T-helper 1 cell treated with Interleukin-12 subunit alpha and Interleukin-12 subunit beta and Interleukin-4 antibody, amounts not matched to agents 30 ng/mL and 1 ng/mL, for 36 hours (primary cell): ENCODE data around the gene TRIM72. TPM values are rescaled to one million over a fixed set of nuclear protein-coding genes. Genes with fewer than 3 reads are reported as not detected.
"Not testable (repeated sequence)": the region's sequence is repeated elsewhere in the genome, so short reads cannot be mapped to it uniquely, and the experiment has no call there.

Experiments used
- intact Hi-C: fragments of 100-400 bp; cut with micrococcal nuclease; formaldehyde crosslinking; loops from one replicate; pipeline ENCODE4 v1.15.1; 2024
- total RNA-seq: library from RNA; stranded (reverse); gene quantifications from 2 replicates; pipeline ENCODE4 v1.2.3, GENCODE V29; 2022

Gene TRIM72
- total RNA-seq, 1 donor from 2014 or later, result not detected

DNA sequence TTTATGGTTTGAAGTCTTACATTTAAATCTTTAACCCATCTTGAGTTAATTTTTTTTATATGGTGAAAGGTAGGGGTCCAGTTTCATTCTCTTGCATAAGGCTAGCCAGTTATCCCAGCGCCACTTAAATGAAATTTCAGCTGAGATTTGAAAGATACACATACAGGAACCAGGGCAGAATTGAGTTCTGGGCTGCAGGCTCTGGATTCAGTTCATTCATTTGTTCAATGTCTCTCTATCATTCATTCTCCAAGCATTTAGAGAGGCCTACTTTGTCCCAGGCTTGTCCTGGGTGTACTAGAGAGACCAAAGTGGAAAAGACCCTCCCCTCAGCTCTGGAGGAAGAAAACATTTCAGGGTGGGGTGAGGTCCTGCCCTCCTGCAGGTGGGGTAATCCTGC lies 577 bp upstream of the TRIM72 start:
- intact Hi-C loops, result no loop called here

DNA sequence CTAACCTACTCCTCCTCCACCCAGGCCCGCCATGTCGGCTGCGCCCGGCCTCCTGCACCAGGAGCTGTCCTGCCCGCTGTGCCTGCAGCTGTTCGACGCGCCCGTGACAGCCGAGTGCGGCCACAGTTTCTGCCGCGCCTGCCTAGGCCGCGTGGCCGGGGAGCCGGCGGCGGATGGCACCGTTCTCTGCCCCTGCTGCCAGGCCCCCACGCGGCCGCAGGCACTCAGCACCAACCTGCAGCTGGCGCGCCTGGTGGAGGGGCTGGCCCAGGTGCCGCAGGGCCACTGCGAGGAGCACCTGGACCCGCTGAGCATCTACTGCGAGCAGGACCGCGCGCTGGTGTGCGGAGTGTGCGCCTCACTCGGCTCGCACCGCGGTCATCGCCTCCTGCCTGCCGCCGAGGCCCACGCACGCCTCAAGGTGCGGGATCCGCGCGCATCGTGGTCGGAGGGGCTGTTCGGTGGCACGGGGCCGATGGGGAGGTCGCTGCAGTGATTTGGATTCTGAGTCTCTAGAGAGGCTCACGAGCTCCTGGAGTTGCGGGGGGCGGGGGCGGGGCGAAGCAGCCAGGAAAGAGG lies 878 bp downstream of the TRIM72 start:
- intact Hi-C loops, result loop anchor here (1.0 to 5.0 kb wide), 3 partner anchors 12 to 228 kb away; partner anchors contain the start of genes PYCARD and ZNF843

DNA sequence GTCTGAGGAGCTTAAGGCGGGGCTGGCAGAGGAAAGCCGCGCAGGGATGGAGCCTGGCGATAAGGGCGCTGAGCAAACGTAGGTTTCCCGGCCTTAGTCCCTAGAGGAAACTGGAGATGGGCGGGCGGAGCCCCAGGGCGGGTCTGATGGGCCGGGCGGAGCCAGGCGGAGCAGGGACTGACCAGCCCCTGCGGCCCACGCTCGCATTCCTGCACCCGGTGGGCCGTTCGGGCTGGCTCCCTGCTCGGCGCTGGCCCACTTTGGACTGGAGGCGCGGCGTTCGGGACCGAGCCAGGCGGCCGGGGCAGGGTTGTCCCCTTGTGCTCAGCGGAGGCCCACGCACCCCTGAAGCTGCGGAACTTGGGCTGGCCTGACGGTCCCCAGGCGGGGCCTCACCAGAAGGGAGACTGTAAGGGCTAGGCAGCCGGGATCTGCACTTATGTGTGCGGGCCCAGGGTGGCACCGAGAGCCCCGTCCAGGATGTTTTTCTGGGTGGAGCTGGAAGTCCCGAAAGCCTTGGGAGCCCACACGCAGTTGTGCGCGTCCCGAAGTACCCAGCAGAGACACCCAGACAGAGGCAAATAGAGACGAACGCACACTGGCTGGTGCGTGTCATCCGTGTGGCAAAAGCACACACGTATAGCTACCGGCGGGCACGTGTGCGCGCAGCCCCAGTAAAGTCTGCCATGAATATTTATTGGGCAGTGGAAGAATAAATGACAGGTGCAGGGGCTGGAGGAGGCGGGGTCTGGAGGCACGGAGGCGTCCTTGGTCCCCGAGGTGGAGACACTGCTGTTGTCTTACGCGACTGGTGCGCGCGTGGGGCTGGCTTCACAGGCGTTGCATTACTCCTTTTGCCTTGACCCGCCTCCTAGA lies 1.6 kb downstream of the TRIM72 start:
- intact Hi-C loops, result loop anchor here (1.0 to 5.0 kb wide), 3 partner anchors 13 to 227 kb away; partner anchors contain the start of genes PYCARD and ZNF843

DNA sequence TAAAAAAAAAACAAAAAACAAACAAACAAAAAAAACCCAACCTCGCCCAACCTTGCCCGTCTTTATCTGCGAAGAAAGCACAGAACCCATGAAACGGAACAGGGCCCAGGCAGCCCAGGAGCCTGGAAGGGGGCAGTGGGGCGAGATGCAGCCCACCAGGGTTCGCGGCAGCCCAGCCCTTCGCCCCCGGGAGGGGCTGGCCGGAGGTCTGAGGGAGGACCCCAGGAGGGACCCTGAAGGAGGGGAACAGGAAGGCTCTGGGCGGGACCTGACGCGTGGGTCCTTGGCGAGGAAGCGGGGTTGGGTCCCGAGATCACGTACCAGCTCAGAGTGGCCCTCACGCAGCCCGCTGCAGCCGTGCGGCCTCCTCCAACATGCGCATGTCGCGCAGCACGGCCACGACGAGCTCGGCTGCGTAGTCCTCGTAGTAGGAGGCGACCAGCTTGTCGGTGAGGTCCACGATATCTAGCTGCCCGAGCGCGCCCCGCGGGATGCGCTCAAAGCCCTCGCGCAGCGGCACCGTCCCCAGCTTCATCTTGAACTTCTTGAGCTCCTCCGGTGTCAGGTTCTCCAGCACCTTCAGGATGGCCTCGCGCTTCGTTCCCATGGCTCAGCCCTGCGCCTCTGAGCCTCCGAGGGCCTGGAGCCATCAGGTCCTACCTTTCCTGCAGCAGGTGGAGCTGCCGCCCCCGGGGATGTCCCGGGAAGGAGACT lies 2.7 kb downstream of the TRIM72 start, which contains the start of gene PYDC1:
Gene PYDC1, minus strand, starts transcription at position 714 of the 714 bp plus-strand sequence. Its CDS starts 107 bp downstream, at position 607.
- intact Hi-C loops, result loop anchor here (5.0 kb wide), 2 partner anchors 36 to 226 kb away; partner anchors contain the start of gene ZNF843

DNA sequence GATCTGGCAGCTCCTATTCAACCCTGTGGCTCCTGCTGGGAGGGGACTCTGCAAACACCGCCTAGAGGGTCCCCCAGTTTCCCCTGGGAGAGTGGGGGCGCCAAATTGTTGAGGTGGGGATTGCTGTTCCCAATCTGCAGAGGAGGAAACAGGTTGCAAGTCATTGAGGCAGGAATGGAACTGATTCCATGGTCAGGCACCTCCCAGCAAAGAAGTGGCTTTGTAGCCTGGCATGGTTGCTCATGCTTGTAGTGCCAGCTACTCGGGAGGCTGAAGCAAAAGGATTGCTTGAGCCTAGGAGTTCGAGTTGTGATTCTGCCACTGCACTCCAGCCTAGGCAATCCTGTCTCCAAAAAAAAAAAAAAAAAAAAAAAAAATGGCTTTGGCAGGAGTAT lies 3.2 kb downstream of the TRIM72 start:
- intact Hi-C loops, result loop anchor here (5.0 kb wide), 2 partner anchors 35 to 225 kb away; partner anchors contain the start of gene ZNF843

DNA sequence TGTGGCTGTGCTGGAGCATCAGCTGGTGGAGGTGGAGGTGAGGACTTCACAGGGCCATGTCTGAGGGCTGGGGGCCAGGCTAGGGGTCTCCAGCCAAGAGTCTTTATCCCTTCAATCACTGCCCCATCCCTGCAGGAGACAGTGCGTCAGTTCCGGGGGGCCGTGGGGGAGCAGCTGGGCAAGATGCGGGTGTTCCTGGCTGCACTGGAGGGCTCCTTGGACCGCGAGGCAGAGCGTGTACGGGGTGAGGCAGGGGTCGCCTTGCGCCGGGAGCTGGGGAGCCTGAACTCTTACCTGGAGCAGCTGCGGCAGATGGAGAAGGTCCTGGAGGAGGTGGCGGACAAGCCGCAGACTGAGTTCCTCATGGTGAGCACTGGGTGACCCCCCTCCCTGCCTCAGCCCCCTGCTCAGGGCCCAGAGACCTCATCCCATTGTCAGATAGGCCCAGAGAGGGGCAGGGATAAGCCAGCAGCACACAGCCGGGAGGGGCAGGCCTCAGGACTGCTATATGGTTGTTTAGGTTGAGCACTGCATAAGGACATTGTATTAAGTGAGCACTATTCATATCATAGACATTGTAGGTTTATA lies 5.3 kb downstream of the TRIM72 start:
- intact Hi-C loops, result loop anchor here (5.0 kb wide), 2 partner anchors 33 to 223 kb away; partner anchors contain the start of gene ZNF843

DNA sequence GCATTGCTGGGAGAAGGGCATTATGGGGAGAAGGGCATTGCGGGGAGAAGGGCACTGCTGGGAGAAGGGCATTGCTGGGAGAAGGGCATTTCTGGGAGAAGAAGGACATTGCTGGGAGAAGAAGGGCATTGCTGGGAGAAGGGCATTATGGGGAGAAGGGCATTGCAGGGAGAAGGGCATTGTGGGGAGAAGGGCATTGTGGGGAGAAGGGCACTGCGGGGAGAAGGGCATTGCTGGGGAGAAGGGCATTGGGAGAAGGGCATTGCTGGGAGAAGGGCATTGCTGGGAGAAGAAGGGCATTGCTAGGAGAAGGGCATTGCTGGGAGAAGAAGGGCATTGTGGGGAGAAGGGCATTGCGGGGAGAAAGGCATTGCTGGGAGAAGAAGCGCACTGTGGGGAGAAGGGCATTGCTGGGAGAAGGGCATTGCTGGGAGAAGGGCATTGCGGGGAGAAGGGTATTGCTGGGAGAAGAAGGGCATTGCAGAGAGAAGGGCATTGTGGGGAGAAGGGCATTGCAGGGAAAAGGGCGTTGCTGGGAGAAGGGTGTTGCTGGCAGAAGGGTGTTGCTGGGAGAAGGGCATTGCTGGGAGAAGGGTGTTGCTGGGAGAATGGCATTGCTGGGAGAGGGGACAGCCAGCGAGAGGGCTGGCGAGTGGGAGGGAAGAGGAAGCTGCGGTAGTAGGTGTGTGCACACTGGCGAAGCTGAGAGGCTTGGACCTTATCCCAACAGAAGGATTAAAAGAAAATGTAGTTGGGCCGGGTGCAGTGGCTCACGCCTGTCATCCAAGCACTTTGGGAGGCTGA lies 7.6 kb downstream of the TRIM72 start:
- intact Hi-C loops, result no loop called here

DNA sequence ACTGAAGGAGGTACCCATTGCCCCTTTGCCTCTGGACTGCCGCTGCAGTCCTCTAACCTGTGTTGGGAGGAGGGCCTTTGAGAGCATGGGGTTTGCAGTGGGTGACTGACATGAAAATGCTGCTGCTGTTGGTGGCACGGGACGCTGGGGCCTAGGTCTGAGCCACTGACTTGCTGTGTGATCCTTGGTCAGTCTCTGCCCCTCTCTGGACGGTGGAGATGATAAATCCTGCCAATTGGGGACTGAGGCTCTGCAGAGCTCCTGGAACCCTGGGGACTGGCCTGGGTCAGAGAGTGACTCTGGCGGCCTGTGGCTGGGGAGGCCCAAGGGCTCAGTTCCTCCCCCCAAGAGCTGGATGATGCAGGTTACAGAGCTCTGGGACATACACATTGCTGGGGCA lies 9.1 kb downstream of the TRIM72 start:
- intact Hi-C loops, result no loop called here

DNA sequence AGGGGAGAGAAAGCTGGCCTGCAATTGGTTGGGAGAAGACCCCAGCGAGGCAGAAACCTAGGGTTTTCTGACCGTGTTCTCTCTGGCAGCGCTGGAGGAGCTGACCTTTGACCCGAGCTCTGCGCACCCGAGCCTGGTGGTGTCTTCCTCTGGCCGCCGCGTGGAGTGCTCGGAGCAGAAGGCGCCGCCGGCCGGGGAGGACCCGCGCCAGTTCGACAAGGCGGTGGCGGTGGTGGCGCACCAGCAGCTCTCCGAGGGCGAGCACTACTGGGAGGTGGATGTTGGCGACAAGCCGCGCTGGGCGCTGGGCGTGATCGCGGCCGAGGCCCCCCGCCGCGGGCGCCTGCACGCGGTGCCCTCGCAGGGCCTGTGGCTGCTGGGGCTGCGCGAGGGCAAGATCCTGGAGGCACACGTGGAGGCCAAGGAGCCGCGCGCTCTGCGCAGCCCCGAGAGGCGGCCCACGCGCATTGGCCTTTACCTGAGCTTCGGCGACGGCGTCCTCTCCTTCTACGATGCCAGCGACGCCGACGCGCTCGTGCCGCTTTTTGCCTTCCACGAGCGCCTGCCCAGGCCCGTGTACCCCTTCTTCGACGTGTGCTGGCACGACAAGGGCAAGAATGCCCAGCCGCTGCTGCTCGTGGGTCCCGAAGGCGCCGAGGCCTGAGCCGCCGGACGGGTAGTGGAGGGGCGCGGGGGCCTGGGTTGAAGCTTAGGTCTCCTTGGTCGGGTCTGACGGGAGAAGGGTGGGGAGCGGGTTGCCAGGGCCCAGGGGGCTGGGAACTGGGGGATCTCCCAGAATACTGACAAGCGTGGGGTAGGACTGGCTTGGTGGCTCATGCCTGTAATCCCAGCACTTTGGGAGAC lies 10.4 kb downstream of the TRIM72 start:
- intact Hi-C loops, result no loop called here

DNA sequence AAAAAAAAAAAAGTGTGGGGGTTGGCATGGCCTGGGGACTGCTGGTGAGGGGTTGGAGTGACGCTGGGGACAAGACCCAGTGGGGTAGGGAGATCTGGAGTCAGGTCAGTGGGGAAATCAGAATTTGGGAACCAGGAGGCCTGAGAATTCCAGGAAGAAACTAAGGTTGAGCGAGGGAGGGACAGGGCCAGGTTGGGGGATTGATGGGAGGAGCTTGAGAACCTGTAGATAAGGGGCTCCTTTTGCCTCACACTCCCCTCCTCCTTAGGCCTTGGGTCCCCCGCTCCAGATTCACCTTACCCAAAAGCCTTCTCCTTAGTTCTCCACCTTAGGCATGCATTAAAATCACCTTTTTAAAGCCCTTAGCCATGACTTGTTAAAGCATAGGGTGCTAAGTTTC lies 11.3 kb downstream of the TRIM72 start:
- intact Hi-C loops, result no loop called here

DNA sequence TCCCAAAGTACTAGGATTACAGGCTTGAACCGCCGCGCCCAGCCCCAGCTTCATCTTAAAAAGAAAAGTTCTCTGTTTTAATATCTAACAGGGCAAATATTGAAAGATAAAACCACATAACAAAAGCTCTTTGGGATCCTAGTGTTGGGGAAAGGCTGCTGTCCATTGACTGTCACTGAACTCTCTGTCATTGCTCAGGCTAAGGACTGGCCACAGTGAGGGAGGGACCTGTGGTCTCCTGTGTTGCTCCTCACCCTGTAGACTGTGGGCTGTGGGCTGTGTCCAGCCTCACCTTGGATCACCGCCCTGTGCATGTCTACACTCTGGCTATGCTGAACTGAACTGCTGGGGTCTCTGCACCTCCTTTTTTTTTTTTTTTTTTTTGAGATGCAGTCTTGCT lies 14.3 kb downstream of the TRIM72 start:
- intact Hi-C loops, result loop anchor here (2.0 kb wide), 1 partner anchor 15 kb away; no protein-coding TSS in a partner anchor

DNA sequence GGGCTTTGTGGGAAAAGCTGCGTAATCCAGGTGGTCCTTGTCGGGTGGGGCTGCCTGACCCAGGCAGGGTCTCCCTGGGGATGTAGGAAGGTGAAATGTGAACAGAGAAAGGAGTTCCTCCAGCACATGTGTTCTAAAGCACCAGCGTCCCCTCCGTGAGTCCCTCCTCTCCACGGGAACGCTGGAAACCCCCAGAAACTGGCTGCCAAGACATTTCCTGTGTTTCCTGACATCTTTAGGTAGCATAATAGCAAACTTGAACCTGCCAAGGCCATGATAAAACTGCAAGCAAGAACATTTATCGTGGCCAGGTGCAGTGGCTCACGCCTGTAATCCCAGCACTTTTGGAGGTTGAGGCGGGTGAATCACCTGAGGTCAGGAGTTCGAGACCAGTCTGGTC lies 15.6 kb downstream of the TRIM72 start:
- intact Hi-C loops, result loop anchor here (2.0 kb wide), 1 partner anchor 13 kb away; no protein-coding TSS in a partner anchor

DNA sequence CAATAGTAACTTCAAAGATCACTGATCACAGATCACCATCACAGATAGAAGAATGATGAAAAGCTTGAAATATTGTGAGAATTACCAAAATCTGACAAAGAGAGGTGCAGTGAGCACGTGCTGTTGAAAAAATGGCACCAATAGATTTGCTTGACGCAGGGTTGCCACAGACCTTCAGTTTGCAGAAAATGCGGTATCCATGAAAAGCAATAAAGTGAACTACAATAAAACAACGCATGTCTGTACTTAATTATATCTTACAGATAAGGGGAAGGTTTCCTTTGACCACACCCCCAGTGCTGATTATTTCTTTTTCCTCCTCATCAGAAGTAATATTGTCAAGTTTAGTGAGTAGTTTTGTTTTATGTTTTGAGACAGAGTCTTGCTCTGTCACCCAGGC lies 24.1 kb downstream of the TRIM72 start:
- intact Hi-C loops, result no loop called here

DNA sequence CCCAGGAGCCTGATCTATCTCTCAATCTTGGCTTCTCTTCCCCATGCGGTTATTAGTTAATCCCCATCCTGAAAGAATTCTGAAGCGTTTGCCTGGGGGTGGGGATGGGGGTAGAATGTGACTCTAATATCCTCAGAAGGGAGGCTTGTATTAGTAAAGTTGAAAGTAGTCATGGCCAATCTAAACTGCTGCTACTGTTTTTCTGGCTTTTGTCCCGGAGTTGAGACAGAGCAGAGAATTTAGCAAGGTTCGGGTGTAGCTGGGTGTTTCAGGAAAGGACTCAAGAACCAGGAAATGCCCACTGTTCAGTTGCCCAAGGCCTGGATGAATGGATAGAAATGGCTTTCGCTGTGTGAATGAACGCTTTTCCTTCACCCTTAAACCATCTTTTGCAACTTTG lies 28.3 kb downstream of the TRIM72 start:
- intact Hi-C loops, result loop anchor here (2.0 kb wide), 1 partner anchor 13 kb away; no protein-coding TSS in a partner anchor

DNA sequence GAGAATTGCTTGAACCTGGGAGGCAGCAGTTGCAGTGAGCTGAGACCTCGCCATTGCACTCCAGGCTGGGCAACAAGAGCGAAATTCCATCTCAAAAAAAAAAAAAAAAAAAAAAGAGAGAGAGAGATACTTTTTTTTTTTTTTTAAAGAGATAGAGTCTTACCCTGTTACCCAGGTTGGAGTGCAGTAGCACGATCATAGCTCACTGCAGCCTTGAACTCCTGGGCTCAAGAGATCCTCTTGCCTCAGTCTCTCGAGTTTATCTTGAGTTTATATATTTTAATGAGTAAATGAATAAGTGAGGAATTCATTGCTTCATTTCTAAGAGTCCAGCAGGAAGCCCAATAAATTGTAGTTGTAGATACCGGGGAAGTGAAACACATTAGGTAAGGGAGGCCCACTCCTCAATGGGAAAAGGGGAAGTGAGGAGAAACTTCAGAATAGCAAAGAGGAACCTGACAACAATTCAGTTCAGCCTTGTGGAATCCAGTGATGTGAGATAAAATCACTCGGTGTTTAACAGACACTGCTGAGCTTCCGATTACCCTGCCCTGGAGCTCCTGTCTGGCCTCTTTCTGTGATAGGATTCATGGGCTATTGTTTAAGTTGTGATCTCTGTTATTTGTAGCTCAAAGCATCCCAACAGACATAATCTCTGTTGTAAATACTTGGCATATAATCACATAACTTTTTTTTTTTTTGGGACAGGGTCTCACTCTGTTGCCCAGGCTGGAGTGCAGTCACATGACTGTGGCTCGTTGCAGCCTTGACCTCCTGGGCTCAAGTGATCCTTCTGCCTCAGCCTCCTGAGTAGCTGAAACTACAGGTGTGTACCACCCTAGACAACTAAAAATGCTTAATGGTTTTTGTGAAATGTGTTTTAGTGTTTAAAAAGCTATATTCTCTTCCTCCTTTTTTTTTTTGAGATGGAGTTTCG lies 30.1 kb downstream of the TRIM72 start:
- intact Hi-C loops, result loop anchor here (2.0 kb wide), 1 partner anchor 15 kb away; no protein-coding TSS in a partner anchor

DNA sequence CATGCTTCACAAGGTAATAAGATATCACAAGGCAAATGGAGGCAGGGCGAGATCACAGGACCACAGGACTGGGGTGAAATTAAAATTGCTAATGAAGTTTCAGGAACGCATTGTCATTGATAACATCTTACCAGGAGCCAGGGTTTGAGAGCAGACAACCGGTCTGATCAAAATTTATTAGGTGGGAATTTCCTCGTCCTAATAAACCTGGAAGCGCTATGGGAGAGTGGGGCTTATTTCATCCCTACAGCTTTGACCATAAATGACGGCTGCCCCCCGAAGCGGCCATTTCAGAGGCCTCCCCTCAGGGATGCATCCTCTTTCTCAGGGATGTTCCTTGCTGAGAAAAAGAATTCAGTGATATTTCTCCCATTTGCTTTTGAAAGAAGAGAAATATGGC lies 31.7 kb downstream of the TRIM72 start:
- intact Hi-C loops, result not testable (repeated sequence)

DNA sequence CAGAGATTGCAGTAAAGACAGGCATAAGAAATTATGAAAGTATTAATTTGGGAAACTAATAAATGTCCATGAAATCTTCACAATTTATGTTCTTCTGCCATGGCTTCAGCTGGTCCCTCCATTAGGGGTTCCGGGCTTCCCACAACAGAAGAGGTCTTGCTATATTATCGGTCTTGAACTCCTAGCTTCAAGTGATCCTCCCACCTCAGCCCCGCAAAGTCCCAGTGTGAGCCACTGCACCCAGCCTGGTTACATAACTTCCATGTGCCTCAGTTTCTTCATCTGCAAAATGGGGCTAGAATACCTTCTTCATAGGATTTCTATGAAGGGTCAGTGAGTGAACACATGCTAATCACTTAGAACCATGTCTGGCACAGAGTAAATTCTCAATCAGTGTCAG lies 32.4 kb downstream of the TRIM72 start:
- intact Hi-C loops, result no loop called here

DNA sequence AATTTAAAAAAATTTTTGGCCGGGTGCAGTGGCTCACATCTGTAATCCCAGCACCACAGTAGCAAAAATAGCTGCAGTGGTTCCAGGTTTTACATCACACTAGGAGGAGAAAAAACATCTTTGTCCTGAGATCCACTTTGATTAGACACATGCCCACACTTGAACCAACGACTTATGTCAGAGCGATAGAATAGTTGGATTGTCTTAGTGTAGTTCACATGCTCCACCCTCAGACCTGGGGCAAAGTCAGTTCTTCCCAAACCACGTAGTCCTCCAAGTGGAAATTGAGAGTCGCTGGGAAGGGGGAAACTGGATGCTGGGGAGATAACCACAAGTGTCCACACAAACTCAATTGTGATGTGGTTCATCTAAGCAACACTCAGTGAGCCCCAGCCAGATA lies 34.4 kb downstream of the TRIM72 start:
- intact Hi-C loops, result no loop called here
